ENCODE results near the gene ZNF827. TPM values are rescaled to one million over a fixed set of nuclear protein-coding genes. Genes with fewer than 3 reads are reported as not detected.

The ZNF827 gene
- total and polyA plus RNA-seq, 2 of the 13 experiments (the other 11 are each of a cell fraction or from before 2014, with no cell fraction given) = 2.8 TPM

- TF ChIP-seq ZNF646 (CRISPR knock-in tag; IDR thresholded peaks at IDR 0.05) = no peak
These were observed 53.0 kb downstream of the ZNF827 start (continued) for GRCh38 chr4:145885666-145886065.

- ChIA-PET POLR2A (no interaction called here), CTCF (ENCODE audit: low intra/inter-chr PET ratio, low total read pairs) (no interaction called here)
- no peak for TF ChIP-seq SRSF9 (IDR thresholded peaks at IDR 0.05; ENCODE audit: borderline replicate concordance, insufficient read depth, low read depth, low read length, poor library complexity, severe bottlenecking)
- TF ChIP-seq NKX3-1 (CRISPR knock-in tag; IDR thresholded peaks at IDR 0.05) = no peak
- TF ChIP-seq NR0B2 (CRISPR knock-in tag; IDR thresholded peaks at IDR 0.05) = no peak
- TF ChIP-seq SOX6 (IDR thresholded peaks at IDR 0.05) = no peak
- no peak for TF ChIP-seq SOX6 (CRISPR knock-in tag; IDR thresholded peaks at IDR 0.05)
- TF ChIP-seq KLF6 (CRISPR knock-in tag; IDR thresholded peaks at IDR 0.05) = no peak
- no peak for TF ChIP-seq LCORL (IDR thresholded peaks at IDR 0.05)
- TF ChIP-seq LCORL (CRISPR knock-in tag; IDR thresholded peaks at IDR 0.05) = no peak
- no peak for TF ChIP-seq MED8 (CRISPR knock-in tag; IDR thresholded peaks at IDR 0.05; ENCODE audit: insufficient replicate concordance)
- no peak for TF ChIP-seq TCF7L2 (IDR thresholded peaks at IDR 0.05; ENCODE audit: low read depth, low read length)
- TF ChIP-seq ZNF33A (CRISPR knock-in tag; IDR thresholded peaks at IDR 0.05; ENCODE audit: borderline replicate concordance) = no peak
- no peak for TF ChIP-seq ZBTB33 (CRISPR knock-in tag; IDR thresholded peaks at IDR 0.05)
- TF ChIP-seq CCAR2 (optimal IDR thresholded peaks at IDR 0.05; ENCODE audit: low read depth, low read length) = no peak
- TF ChIP-seq MIER2 (CRISPR knock-in tag; IDR thresholded peaks at IDR 0.05) = no peak
These were observed 53.8 kb downstream of the ZNF827 start for GRCh38 chr4:145884775-145885174.

More at GRCh38 chr4:145884775-145885174, 53.8 kb downstream of the ZNF827 start:
- Histone ChIP-seq H2AFZ (ENCODE audit: low read length) (no peak overlapping the region), H3K4me3 (replicated peaks in 1 of 3; ENCODE audit: insufficient read depth in 1 of 3, low read depth in 2 of 3, low read length in 3 of 3) (no peak overlapping the region), H3K4me1 (ENCODE audit: insufficient read depth, low read length) (no peaks in the 10 kb centered on the region), H3K27me3 (ENCODE audit: control insufficient read depth in 1 of 2, insufficient read depth in 2 of 2, low read length in 2 of 2) (no peaks in the 10 kb centered on the region), H3K36me3 (replicated peaks in 1 of 2; ENCODE audit: control insufficient read depth in 1 of 2, insufficient read depth in 2 of 2, low read length in 2 of 2) (peaks cover 6 to 23% of the 10 kb centered on the region in 2 experiments), H4K20me1 (ENCODE audit: insufficient read depth, low read length) (no peaks in the 10 kb centered on the region), H3K27ac (ENCODE audit: extremely low read length, insufficient read depth, low read length) (no peak overlapping the region), H3K4me2 (ENCODE audit: low read depth, low read length) (no peak overlapping the region), H3K9ac (ENCODE audit: insufficient read depth, low read depth, low read length) (no peak overlapping the region), H3K79me2 (ENCODE audit: insufficient read depth, low read length) (no peaks in the 10 kb centered on the region), H3K9me3 (ENCODE audit: low read length) (no peaks in the 10 kb centered on the region)
- intact Hi-C loops (cut with micrococcal nuclease; ENCODE audit: unreplicated experiment) = no loop called here
- DNase-seq (ENCODE audit: low spot score) (no peak), ATAC-seq (no peak), FAIRE-seq (no peak)
- no TSS peak for BruUV-seq (replicated peaks)
- WGBS (ENCODE audit: low lambda C conversion rate) = 91% methylated on average over 1 of the region's 1 CpG
- in situ Hi-C loops (cut with HindIII; ENCODE audit: extremely low pct_ligation_motif_present, low pct_unique_long_range_greater_than_20kb) = no loop called here

Measured in HepG2 (cell line).